Activated CD8-positive, alpha-beta memory T cell treated with anti-CD3 and anti-CD28 coated beads for 36 hours (primary cell): ENCODE results near the gene ESR2. TPM values are rescaled to one million over a fixed set of nuclear protein-coding genes. Genes with fewer than 3 reads are reported as not detected.

ENCODE experiments used
- CTCF ChIA-PET: fragments of 350-600 bp; sonication (Branson Sonifier 250); formaldehyde crosslinking; loops from one replicate; lab custom pipeline; 2021; ENCODE audit warnings: antibody characterized with exemption; lab: Charles Lee
- POLR2A ChIA-PET: fragments of 350-600 bp; sonication (Branson Sonifier 250); formaldehyde crosslinking; loops from one replicate; lab custom pipeline; 2021; ENCODE audit warnings: antibody characterized with exemption; lab: Charles Lee
- total RNA-seq, 2 experiments: library from RNA; stranded (reverse); gene quantifications; one replicate each; pipeline ENCODE4 v1.2.3, GENCODE V29; 2021

Gene ESR2
- total RNA-seq, 2 experiments from 2014 or later: 2.0 to 2.1 TPM

DNA sequence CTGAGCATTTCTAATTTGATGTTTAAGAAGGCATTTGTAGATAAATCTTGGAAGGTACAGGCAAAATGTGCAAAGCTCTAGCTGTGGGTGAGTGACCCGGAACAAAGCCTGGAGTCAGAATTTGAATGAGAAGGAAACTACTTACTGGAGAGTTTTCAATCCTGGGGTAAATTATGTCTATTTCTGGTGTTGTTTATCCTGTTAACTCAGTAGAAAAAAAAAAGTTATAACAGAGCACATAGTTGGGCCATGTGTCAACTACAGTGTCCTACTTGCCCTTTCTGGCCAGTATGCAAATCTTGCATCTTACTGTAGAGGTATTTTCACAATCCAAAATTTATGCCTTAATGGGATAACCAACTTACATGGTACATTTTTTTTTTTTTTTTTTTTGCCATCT lies 259.0 kb downstream of the ESR2 start:
- POLR2A ChIA-PET: no interaction called here
- CTCF ChIA-PET: no interaction called here

Other genes starting within 250 kb of the ESR2 start
- gene MTHFD1, start 94.0 kb upstream of the ESR2 start, total RNA-seq: 100 to 1,000 TPM; 268 to 272 TPM
- 1 to 10 TPM; 4.5 TPM for gene AKAP5, start 171.1 kb upstream of the ESR2 start, total RNA-seq
- 10 to 100 TPM; 24.6 to 25.4 TPM for gene ZBTB25, start 209.5 kb upstream of the ESR2 start, total RNA-seq
- gene ZBTB1, start 210.4 kb upstream of the ESR2 start, total RNA-seq: 10 to 100 TPM; 39.8 to 41.8 TPM
- gene HSPA2, start 246.4 kb upstream of the ESR2 start, total RNA-seq: 1 to 10 TPM; 2.7 TPM